T-helper 17 cell (primary cell): ENCODE results near the gene TTC7B. TPM values are rescaled to one million over a fixed set of nuclear protein-coding genes. Genes with fewer than 3 reads are reported as not detected.

Source experiments
- ATAC-seq: fragments of 150-1000 bp; cut with Tn5 transposase; 2 replicates; pipeline ENCODE4 v1.10.0; 2021; ENCODE audit warnings: mild to moderate bottlenecking, moderate library complexity
- DNase-seq, 3 donors: peaks; one replicate each; pipeline versions ENCODE4 v3.0.0 to v3.0.0-alpha.2; 2020 to 2021
- H3K9me3 ChIP-seq: one replicate; pipeline ENCODE4 v1.7.0; 2013; ENCODE audit warnings: low read length, mild to moderate bottlenecking; ENCODE audit not compliant: control insufficient read depth, poor library complexity, severe bottlenecking
- H3K27ac Mint-ChIP-seq: one replicate; pipeline ENCODE4 v1.8.0; 2022; ENCODE audit warnings: mild to moderate bottlenecking, moderate library complexity, mixed read lengths
- H3K27me3 Mint-ChIP-seq: one replicate; pipeline ENCODE4 v1.8.0; 2022; ENCODE audit warnings: mixed read lengths
- H3K36me3 Mint-ChIP-seq: one replicate; pipeline ENCODE4 v1.8.0; 2022; ENCODE audit warnings: low read depth, mixed read lengths
- H3K4me1 Mint-ChIP-seq: one replicate; pipeline ENCODE4 v1.8.0; 2022; ENCODE audit warnings: mild to moderate bottlenecking, mixed read lengths
- H3K4me3 Mint-ChIP-seq: one replicate; pipeline ENCODE4 v1.8.0; 2022; ENCODE audit warnings: mild to moderate bottlenecking, moderate library complexity, mixed read lengths
- total RNA-seq, 4 donors: library from RNA in 2 of 4; stranded (reverse) in 2 of 4; gene quantifications; one replicate each; pipeline ENCODE4 v1.2.3 and lab custom pipeline; 2022 to 2026

Gene TTC7B
- total RNA-seq, 2 donors from 2014 or later: 2.5 to 28.3 TPM

DNA sequence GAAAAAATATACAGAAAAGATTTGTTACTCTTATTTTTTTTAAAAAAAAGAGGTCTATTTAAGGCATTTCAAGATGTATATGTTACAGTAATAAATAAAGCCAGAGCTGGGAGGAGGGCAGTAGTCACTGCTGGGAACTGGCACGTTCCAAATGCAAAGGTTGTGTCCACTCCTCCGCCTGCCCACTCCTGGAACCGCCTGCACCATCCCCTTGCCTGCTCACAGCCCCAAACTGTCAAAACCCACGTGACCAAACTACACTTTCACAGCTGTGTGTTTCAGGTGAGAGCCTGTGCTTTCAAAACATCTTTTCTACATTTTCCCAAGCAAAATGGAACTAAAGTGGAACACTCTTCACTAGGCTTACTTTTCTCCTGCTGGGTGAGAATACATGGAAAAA is 160.4 kb downstream of the TTC7B start:
- peaks cover 15% of the 10 kb centered on the region for H3K4me1 Mint-ChIP-seq
- ATAC-seq (no peak), DNase-seq (no peak)
- no peak overlapping the region for H3K4me3 Mint-ChIP-seq
- peaks cover 16% of the 10 kb centered on the region for H3K27me3 Mint-ChIP-seq
- H3K9me3 ChIP-seq: no peaks in the 10 kb centered on the region
- H3K36me3 Mint-ChIP-seq: peaks cover 6% of the 10 kb centered on the region
- H3K27ac Mint-ChIP-seq: no peak overlapping the region

DNA sequence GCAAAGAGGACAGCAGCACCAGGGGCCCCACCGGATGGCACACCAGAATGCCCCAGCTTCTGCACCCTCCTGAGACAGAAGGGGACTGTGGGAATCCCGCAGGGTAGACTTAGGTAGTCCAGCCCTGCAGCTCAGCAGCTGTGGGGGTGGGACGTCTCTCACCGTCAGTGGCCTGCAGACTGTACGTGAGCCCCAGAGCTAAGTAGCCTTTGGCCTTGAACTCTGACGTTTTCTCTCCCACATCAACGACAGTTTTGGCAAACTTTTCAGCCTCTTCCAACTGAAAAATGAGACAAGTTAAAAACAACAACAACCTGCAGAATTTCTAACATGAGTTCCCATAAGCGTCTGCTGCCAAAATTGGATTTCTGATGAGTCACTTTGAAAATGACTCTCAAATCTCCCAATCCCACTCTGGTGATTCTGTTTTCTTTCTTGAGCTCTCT is 161.4 kb downstream of the TTC7B start:
- DNase-seq (no peak), ATAC-seq (no peak)
- Mint-ChIP-seq H3K27ac (no peak overlapping the region), H3K36me3 (peaks cover 6% of the 10 kb centered on the region), H3K4me1 (peaks cover 15% of the 10 kb centered on the region), H3K27me3 (peaks cover 16% of the 10 kb centered on the region), H3K4me3 (no peak overlapping the region)
- H3K9me3 ChIP-seq: no peaks in the 10 kb centered on the region

GRCh38 chr14:90652626-90653025 is 163.6 kb downstream of the TTC7B start:
- no peak for ATAC-seq
- no peak overlapping the region for H3K4me3 Mint-ChIP-seq
- no peaks in the 10 kb centered on the region for H3K27me3 Mint-ChIP-seq
- H3K9me3 ChIP-seq: no peaks in the 10 kb centered on the region
- no peak for DNase-seq
- H3K27ac Mint-ChIP-seq: no peak overlapping the region
- H3K4me1 Mint-ChIP-seq: no peaks in the 10 kb centered on the region
- H3K36me3 Mint-ChIP-seq: peaks cover 4% of the 10 kb centered on the region

- DNase-seq: no peak
- Mint-ChIP-seq H3K4me1 (no peaks in the 10 kb centered on the region), H3K27ac (no peak overlapping the region), H3K4me3 (no peak overlapping the region), H3K27me3 (no peaks in the 10 kb centered on the region), H3K36me3 (peaks cover 4% of the 10 kb centered on the region)
- no peak for ATAC-seq
- no peaks in the 10 kb centered on the region for H3K9me3 ChIP-seq
These were observed 164.2 kb downstream of the TTC7B start for GRCh38 chr14:90651976-90652560.

GRCh38 chr14:90651271-90651804 is 164.9 kb downstream of the TTC7B start:
- peaks cover 4% of the 10 kb centered on the region for H3K36me3 Mint-ChIP-seq
- DNase-seq (no peak), ATAC-seq (no peak)
- no peak overlapping the region for H3K27ac Mint-ChIP-seq
- no peak overlapping the region for H3K4me3 Mint-ChIP-seq
- H3K27me3 Mint-ChIP-seq: no peaks in the 10 kb centered on the region
- H3K4me1 Mint-ChIP-seq: no peaks in the 10 kb centered on the region
- no peaks in the 10 kb centered on the region for H3K9me3 ChIP-seq

DNA sequence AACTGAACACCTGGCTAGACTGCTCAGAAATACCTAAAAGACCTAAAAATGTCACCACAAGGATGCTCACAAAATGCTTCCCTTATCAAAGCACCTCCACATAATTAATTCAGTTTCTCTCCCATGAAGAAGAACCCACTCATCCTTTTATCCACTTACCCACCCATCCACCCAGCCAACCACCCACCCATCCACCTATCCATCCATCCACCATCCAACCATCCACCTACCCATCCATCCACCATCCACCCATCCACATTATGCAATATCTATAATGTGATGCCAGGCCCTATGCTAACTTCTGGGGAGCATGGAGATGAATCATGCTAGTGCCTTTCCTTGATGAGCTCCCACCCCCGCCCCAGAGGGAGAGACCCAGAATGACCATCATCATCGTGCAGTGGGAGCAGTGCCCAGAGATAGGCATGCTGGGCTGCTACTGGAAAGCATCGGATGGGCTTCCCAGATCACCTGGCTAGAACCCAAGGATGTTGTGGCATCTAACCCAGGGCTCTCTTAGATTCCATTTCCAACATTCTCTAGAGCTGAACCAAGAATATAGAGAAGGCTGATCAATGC is 166.6 kb downstream of the TTC7B start:
- Mint-ChIP-seq H3K36me3 (no peaks in the 10 kb centered on the region), H3K27ac (no peak overlapping the region), H3K4me3 (no peak overlapping the region), H3K27me3 (no peaks in the 10 kb centered on the region), H3K4me1 (no peaks in the 10 kb centered on the region)
- ATAC-seq (no peak), DNase-seq (no peak)
- no peaks in the 10 kb centered on the region for H3K9me3 ChIP-seq

- Mint-ChIP-seq H3K27ac (no peak overlapping the region), H3K36me3 (no peaks in the 10 kb centered on the region), H3K27me3 (no peaks in the 10 kb centered on the region), H3K4me1 (no peaks in the 10 kb centered on the region), H3K4me3 (no peak overlapping the region)
- DNase-seq (no peak), ATAC-seq (no peak)
- no peaks in the 10 kb centered on the region for H3K9me3 ChIP-seq
These were observed 167.1 kb downstream of the TTC7B start for GRCh38 chr14:90649083-90649482.

DNA sequence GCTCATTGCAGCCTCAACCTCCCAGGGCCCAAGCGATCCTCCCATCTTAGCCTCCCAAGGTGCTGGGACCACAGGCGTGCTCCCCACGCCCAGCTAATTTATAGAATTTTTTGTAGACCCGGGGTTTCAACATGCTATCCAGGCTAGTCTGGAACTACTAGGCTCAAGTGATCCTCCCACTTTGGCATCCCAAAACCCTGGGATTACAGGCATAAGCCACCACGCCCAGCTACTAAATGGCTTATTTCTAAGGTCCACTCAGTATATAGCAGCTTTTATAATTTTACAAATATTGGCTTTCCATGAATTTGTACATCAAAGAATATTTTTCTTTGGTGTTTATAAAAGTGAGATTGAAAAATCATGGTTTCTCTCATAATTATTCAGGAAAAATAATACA is 167.8 kb downstream of the TTC7B start:
- ATAC-seq (no peak), DNase-seq (no peak)
- H3K4me1 Mint-ChIP-seq: no peaks in the 10 kb centered on the region
- no peak overlapping the region for H3K4me3 Mint-ChIP-seq
- no peaks in the 10 kb centered on the region for H3K9me3 ChIP-seq
- no peaks in the 10 kb centered on the region for H3K27me3 Mint-ChIP-seq
- no peaks in the 10 kb centered on the region for H3K36me3 Mint-ChIP-seq
- H3K27ac Mint-ChIP-seq: no peak overlapping the region

DNA sequence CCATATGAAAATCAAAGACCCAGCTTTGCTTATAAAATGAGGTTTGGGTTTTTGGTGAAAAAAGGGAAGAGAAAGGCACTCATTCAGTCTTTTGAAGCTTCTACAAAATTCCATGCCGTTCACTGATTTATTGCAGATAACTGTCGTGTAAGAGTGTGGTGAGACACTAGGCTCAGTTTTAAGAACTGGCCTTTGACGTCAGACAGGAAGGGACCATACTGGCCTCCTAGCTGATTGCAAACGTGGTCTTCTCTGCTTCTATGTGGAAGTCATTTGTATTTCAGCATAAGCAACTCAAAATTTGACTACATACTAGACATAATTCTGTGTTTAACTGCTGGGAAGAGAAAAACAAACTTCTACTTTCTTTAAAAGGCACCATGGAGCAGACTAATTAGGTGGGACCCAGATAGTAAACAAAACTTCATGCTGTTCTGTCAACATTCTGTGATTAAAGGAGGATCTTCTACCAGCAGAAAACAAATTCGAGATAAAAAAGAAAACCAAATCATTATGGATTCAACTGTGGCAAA is 168.7 kb downstream of the TTC7B start:
- H3K27me3 Mint-ChIP-seq: no peaks in the 10 kb centered on the region
- no peaks in the 10 kb centered on the region for H3K36me3 Mint-ChIP-seq
- H3K4me1 Mint-ChIP-seq: no peaks in the 10 kb centered on the region
- DNase-seq: no peak
- no peak overlapping the region for H3K27ac Mint-ChIP-seq
- H3K4me3 Mint-ChIP-seq: no peak overlapping the region
- no peaks in the 10 kb centered on the region for H3K9me3 ChIP-seq
- no peak for ATAC-seq

DNA sequence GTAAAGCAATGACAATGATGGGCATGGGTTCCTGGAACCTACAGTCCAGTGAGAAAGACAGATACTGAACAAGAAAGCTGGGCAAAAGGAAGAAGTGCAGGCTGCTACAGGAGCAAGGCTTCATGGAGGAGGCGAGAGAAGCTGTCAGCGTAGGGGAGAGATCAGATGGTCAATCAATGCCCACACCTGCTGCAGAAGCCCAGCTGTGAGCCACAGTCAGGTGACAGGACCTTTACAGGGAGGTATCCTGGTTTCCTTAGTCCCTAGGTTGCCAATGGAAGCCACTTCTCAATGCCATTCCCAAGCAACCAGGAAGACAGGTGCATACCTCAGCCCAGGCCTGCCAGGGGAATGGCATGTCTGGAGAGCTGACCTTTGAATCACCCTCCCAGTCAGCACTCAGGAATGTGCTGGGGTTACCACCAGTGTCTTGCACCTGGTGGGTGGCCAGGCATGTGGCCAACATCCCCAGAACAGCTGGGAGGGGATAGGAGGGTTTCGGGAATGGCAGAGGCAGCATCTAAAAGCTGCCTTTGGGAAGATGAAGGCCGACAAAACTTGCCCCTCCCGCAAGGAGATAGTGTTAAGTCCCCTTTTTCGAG is 170.3 kb downstream of the TTC7B start:
- no peak overlapping the region for H3K4me3 Mint-ChIP-seq
- no peak for ATAC-seq
- H3K36me3 Mint-ChIP-seq: no peaks in the 10 kb centered on the region
- H3K27me3 Mint-ChIP-seq: no peaks in the 10 kb centered on the region
- no peaks in the 10 kb centered on the region for H3K4me1 Mint-ChIP-seq
- H3K9me3 ChIP-seq: no peaks in the 10 kb centered on the region
- H3K27ac Mint-ChIP-seq: no peak overlapping the region
- no peak for DNase-seq

DNA sequence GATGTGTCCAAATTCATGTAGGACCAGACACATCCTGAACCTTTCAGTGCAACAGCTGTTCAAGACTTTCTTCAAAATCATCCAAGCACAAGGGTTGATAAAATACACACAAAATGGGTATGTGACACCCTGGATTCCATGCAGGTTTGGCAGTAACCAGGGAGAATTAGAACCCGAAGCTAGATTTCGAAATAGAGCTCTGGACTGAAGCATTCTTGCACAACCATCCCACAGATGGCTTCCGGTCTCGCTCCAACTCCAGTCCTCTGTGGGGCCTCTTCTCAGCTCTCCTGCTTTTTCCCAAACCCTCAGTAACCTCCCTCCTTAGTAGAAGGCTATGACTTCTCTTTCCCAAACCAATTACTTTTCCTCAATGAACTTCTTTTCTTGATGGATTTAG is 171.3 kb downstream of the TTC7B start:
- no peaks in the 10 kb centered on the region for H3K9me3 ChIP-seq
- no peaks in the 10 kb centered on the region for H3K4me1 Mint-ChIP-seq
- H3K36me3 Mint-ChIP-seq: no peaks in the 10 kb centered on the region
- no peaks in the 10 kb centered on the region for H3K27me3 Mint-ChIP-seq
- DNase-seq (no peak), ATAC-seq (no peak)
- no peak overlapping the region for H3K27ac Mint-ChIP-seq
- no peak overlapping the region for H3K4me3 Mint-ChIP-seq

- no peaks in the 10 kb centered on the region for H3K36me3 Mint-ChIP-seq
- H3K4me1 Mint-ChIP-seq: no peaks in the 10 kb centered on the region
- no peak overlapping the region for H3K4me3 Mint-ChIP-seq
- H3K27ac Mint-ChIP-seq: no peak overlapping the region
- no peaks in the 10 kb centered on the region for H3K27me3 Mint-ChIP-seq
- H3K9me3 ChIP-seq: no peaks in the 10 kb centered on the region
- ATAC-seq (no peak), DNase-seq (no peak)
These were observed 172.1 kb downstream of the TTC7B start for GRCh38 chr14:90643982-90644670.

GRCh38 chr14:90642244-90642717 is 173.9 kb downstream of the TTC7B start:
- no peaks in the 10 kb centered on the region for H3K4me1 Mint-ChIP-seq
- H3K27ac Mint-ChIP-seq: no peak overlapping the region
- no peaks in the 10 kb centered on the region for H3K36me3 Mint-ChIP-seq
- H3K9me3 ChIP-seq: no peaks in the 10 kb centered on the region
- ATAC-seq (no peak), DNase-seq (no peak)
- H3K27me3 Mint-ChIP-seq: no peaks in the 10 kb centered on the region
- H3K4me3 Mint-ChIP-seq: no peak overlapping the region
